Activated CD4-positive, alpha-beta T cell treated with anti-CD3 and anti-CD28 coated beads, Interleukin-2, amount 50 U/mL, for 16 hours (primary cell): Measurements from ENCODE around the gene RPS6KA4.

Source experiments
- DNase-seq: peaks from one replicate; pipeline ENCODE4 v3.0.0-alpha.2; 2020

The RPS6KA4 gene

GRCh38 chr11:64369440-64370421, 10.8 kb downstream of the RPS6KA4 start:
- no peak for DNase-seq

GRCh38 chr11:64371201-64371600, 12.2 kb downstream of the RPS6KA4 start:
- no peak for DNase-seq

GRCh38 chr11:64372021-64372420, 13.1 kb downstream of the RPS6KA4 start:
- no peak for DNase-seq

- DNase-seq: no peak
Measured at GRCh38 chr11:64372802-64373597, 14.0 kb downstream of the RPS6KA4 start.

GRCh38 chr11:64373598-64373974, 14.6 kb downstream of the RPS6KA4 start:
- no peak for DNase-seq

GRCh38 chr11:64376071-64376470, 17.1 kb downstream of the RPS6KA4 start:
- no peak for DNase-seq

- no peak for DNase-seq
Measured at GRCh38 chr11:64378335-64378880, 19.4 kb downstream of the RPS6KA4 start.

GRCh38 chr11:64379160-64379559, 20.2 kb downstream of the RPS6KA4 start:
- no peak for DNase-seq

GRCh38 chr11:64379817-64380709, 21.1 kb downstream of the RPS6KA4 start:
- DNase-seq: no peak

GRCh38 chr11:64381350-64381749, 22.4 kb downstream of the RPS6KA4 start:
- DNase-seq: no peak

GRCh38 chr11:64382047-64382446, 23.1 kb downstream of the RPS6KA4 start:
- DNase-seq: no peak

- no peak for DNase-seq
Measured at GRCh38 chr11:64382586-64382985, 23.6 kb downstream of the RPS6KA4 start.

GRCh38 chr11:64383580-64383979, 24.6 kb downstream of the RPS6KA4 start:
- no peak for DNase-seq

- no peak for DNase-seq
Measured at GRCh38 chr11:64384028-64384737, 25.2 kb downstream of the RPS6KA4 start.

- DNase-seq: no peak
Measured at GRCh38 chr11:64384981-64385944, 26.3 kb downstream of the RPS6KA4 start.

- peak; percentile 14 for DNase-seq
Measured at GRCh38 chr11:64385945-64386704, 27.2 kb downstream of the RPS6KA4 start.

GRCh38 chr11:64387916-64388315, 29.0 kb downstream of the RPS6KA4 start:
- no peak for DNase-seq

- DNase-seq: no peak
Measured at GRCh38 chr11:64388894-64389293, 29.9 kb downstream of the RPS6KA4 start.

- DNase-seq: no peak
Measured at GRCh38 chr11:64389851-64390250, 30.9 kb downstream of the RPS6KA4 start.

GRCh38 chr11:64390558-64390957, 31.6 kb downstream of the RPS6KA4 start:
- no peak for DNase-seq
